K562 (cell line): ENCODE data around the gene UBE2G2. TPM values are rescaled to one million over a fixed set of nuclear protein-coding genes. Genes with fewer than 3 reads are reported as not detected.
A peak's percentile ranks its signal among the peaks of the same experiment; 100 is the strongest.

ENCODE experiments used
- ATF7 ChIP-seq: fragments of 450-650 bp; IDR thresholded peaks from 2 replicates; pipeline ENCODE4 v1.7.1; 2014; ENCODE audit warnings: mild to moderate bottlenecking, moderate library complexity
- BRF1 ChIP-seq: IDR thresholded peaks from 3 replicates; pipeline ENCODE4 v1.6.1; 2011; ENCODE audit warnings: borderline replicate concordance, mild to moderate bottlenecking; ENCODE audit not compliant: insufficient read length; ENCODE audit errors: extremely low read depth
- CAMTA2 ChIP-seq: fragments of 250-450 bp; sonication (Bioruptor Pico); conservative IDR thresholded peaks from 2 replicates; pipeline ENCODE4 v1.5.1; 2022
- CBX5 ChIP-seq: IDR thresholded peaks from 2 replicates; pipeline ENCODE4 v1.6.1; 2014; ENCODE audit warnings: low read depth, borderline replicate concordance
- CUX1 ChIP-seq: fragments of 200-800 bp; sonication (Bioruptor generic); IDR thresholded peaks from 2 replicates; pipeline ENCODE4 v1.6.1; 2016; ENCODE audit warnings: missing genetic modification characterization, missing compliant biosample characterization
- DLX4 ChIP-seq: fragments of 250-450 bp; sonication (Bioruptor Pico); IDR thresholded peaks from 2 replicates; pipeline ENCODE4 v1.6.1; 2021; ENCODE audit warnings: mild to moderate bottlenecking
- GATA2 ChIP-seq: sonication (generic); formaldehyde crosslinking; IDR thresholded peaks from 2 replicates; pipeline ENCODE4 v1.4.0; 2020; ENCODE audit warnings: mild to moderate bottlenecking, missing genetic modification reagents
- ID3 ChIP-seq, 2 experiments: fragments of 250-450 bp in 1 of 2; fragments of 450-650 bp in 1 of 2; sonication (Bioruptor Pico) in 1 of 2; IDR thresholded peaks; 2 replicates each; pipeline versions ENCODE4 v1.6.1 to v1.8.0; 2016 to 2021; ENCODE audit warnings: mild to moderate bottlenecking in 2 of 2, moderate library complexity in 2 of 2, missing compliant biosample characterization in 1 of 2, missing genetic modification characterization in 1 of 2
- MAFK ChIP-seq: IDR thresholded peaks from 2 replicates; pipeline ENCODE4 v1.6.1; 2011; ENCODE audit warnings: low read length, improper control_type of control experiment
- MECOM ChIP-seq: fragments of 250-450 bp; sonication (Bioruptor Pico); IDR thresholded peaks from 2 replicates; pipeline ENCODE4 v1.8.0; 2022; ENCODE audit warnings: inconsistent platforms
- NCOA1 ChIP-seq: fragments of 450-650 bp; IDR thresholded peaks from 2 replicates; pipeline ENCODE4 v1.6.1; 2016; ENCODE audit warnings: low read depth
- NEUROD1 ChIP-seq: fragments of 150-350 bp; IDR thresholded peaks from 2 replicates; pipeline ENCODE4 v1.6.1; 2014; ENCODE audit warnings: borderline replicate concordance, low read length, low read depth; ENCODE audit not compliant: partially characterized antibody
- PHF8 ChIP-seq: fragments of 200-600 bp; sonication (generic); IDR thresholded peaks from 2 replicates; pipeline ENCODE4 v1.6.1; 2012; ENCODE audit warnings: mixed run types, mild to moderate bottlenecking, inconsistent platforms, low read length, moderate library complexity, borderline replicate concordance
- POLR2B ChIP-seq: fragments of 450-650 bp; IDR thresholded peaks from 2 replicates; pipeline ENCODE4 v1.6.1; 2018; ENCODE audit warnings: low read depth; ENCODE audit not compliant: partially characterized antibody
- PREB ChIP-seq: sonication (generic); formaldehyde crosslinking; IDR thresholded peaks from 2 replicates; pipeline ENCODE4 v1.8.1; 2023; ENCODE audit warnings: mild to moderate bottlenecking, missing genetic modification reagents
- RBM34 ChIP-seq: fragments of 200-400 bp; formaldehyde crosslinking; IDR thresholded peaks from 2 replicates; pipeline ENCODE4 v1.6.1; 2018; ENCODE audit warnings: low read length, borderline replicate concordance; ENCODE audit not compliant: insufficient read depth
- SMARCE1 ChIP-seq: fragments of 450-650 bp; IDR thresholded peaks from 2 replicates; pipeline ENCODE4 v1.7.1; 2016; ENCODE audit warnings: mild to moderate bottlenecking
- TAF1 ChIP-seq: IDR thresholded peaks from 2 replicates; pipeline ENCODE4 v1.6.1; 2011; ENCODE audit warnings: mild to moderate bottlenecking, low read length, moderate library complexity; ENCODE audit not compliant: insufficient read depth, control insufficient read depth, severe bottlenecking; ENCODE audit errors: extremely low read depth
- THRB ChIP-seq: fragments of 450-650 bp; formaldehyde crosslinking; conservative IDR thresholded peaks from 2 replicates; pipeline ENCODE4 v1.4.0; 2022; ENCODE audit warnings: mild to moderate bottlenecking, missing genetic modification characterization
- polyA plus RNA-seq, 8 experiments: library from polyadenylated mRNA; depleted of rRNA in 4 of 8; stranded (reverse) in 5 of 8; unstranded in 3 of 8; fragments of >200 nt; fragmentation: Nextera tagmentation in 2 of 8; fragmentation: Illumina TruSeq in 1 of 8; extraction: Ambion mirVana in 2 of 8; extraction: Trizol in 1 of 8; gene quantifications; 2 replicates each; pipeline versions ENCODE4 v1.2.1 to v1.2.3, GENCODE V29; 2011 to 2014; ENCODE audit warnings: inconsistent platforms in 1 of 8, missing spikeins in 1 of 8
- total RNA-seq, 7 experiments: library from RNA; depleted of rRNA in 6 of 7; stranded (reverse); fragments of >200 nt in 6 of 7; fragmentation: Illumina TruSeq in 2 of 7; extraction: Trizol in 2 of 7; gene quantifications; 2 replicates each; pipeline versions ENCODE4 v1.2.1 to v1.2.3, GENCODE V29; 2011 to 2021; ENCODE audit warnings: low replicate concordance in 1 of 7

UBE2G2 gene
- total and polyA plus RNA-seq, 9 of the 15 experiments (the other 6 are each of a cell fraction or from before 2014, with no cell fraction given): 47.5 to 225 (median 140) TPM

- TF ChIP-seq CUX1 (CRISPR knock-in tag): no peak
- TF ChIP-seq ATF7: peak; percentile 50
- TF ChIP-seq POLR2B: no peak
- no peak for TF ChIP-seq TAF1
- TF ChIP-seq CBX5: peak; percentile 29; the same call in 1 of the 2 replicates
- TF ChIP-seq BRF1: no peak
- no peak for TF ChIP-seq MAFK
- TF ChIP-seq CAMTA2 (CRISPR knock-in tag): no peak
- TF ChIP-seq NCOA1: no peak
- no peak for TF ChIP-seq THRB (CRISPR knock-in tag)
- no peak for TF ChIP-seq ID3 (CRISPR knock-in tag; IDR thresholded peaks at IDR 0.05)
- peak; percentile 61; the same call in 1 of the 2 replicates for TF ChIP-seq ID3 (tag; IDR thresholded peaks at IDR 0.05)
- peak; percentile 17 for TF ChIP-seq NEUROD1
- TF ChIP-seq PHF8: no peak
- TF ChIP-seq RBM34: no peak
- TF ChIP-seq DLX4 (CRISPR knock-in tag): no peak
- peak; percentile 57; the same call in 1 of the 2 replicates for TF ChIP-seq SMARCE1
- TF ChIP-seq GATA2 (CRISPR knock-in tag): no peak
- no peak for TF ChIP-seq MECOM (CRISPR knock-in tag)
- TF ChIP-seq PREB (CRISPR knock-in tag): no peak
Measured at GRCh38 chr21:44834951-44835646, 33.5 kb upstream of the UBE2G2 start (continued).
